DOHH2 (cell line): ENCODE measurements around the gene IP6K1.

Source experiments
- H3F3A ChIP-seq: fragments of 200-600 bp; sonication (generic), shearing (Covaris generic); 2 replicates; pipeline ENCODE4 v1.6.0; 2016; ENCODE audit warnings: antibody characterized with exemption, mild to moderate bottlenecking; ENCODE audit not compliant: control insufficient read depth, insufficient read depth
- H3K27ac ChIP-seq: fragments of 200-600 bp; sonication (generic); 2 replicates; pipeline ENCODE4 v1.5.1; 2014; ENCODE audit warnings: low read depth, mild to moderate bottlenecking, low read length, moderate library complexity
- H3K27me3 ChIP-seq: fragments of 200-600 bp; sonication (generic); 2 replicates; pipeline ENCODE4 v1.6.1; 2014; ENCODE audit warnings: mild to moderate bottlenecking, low read length, mixed read lengths; ENCODE audit not compliant: control insufficient read depth
- H3K36me3 ChIP-seq: fragments of 200-600 bp; sonication (generic); 2 replicates; pipeline ENCODE4 v1.6.1; 2014; ENCODE audit warnings: mild to moderate bottlenecking, low read length, moderate library complexity, mixed read lengths; ENCODE audit not compliant: control insufficient read depth
- H3K4me1 ChIP-seq: fragments of 200-600 bp; sonication (generic); 2 replicates; pipeline ENCODE4 v1.6.1; 2014; ENCODE audit warnings: mild to moderate bottlenecking, low read length, mixed read lengths; ENCODE audit not compliant: control insufficient read depth
- H3K4me2 ChIP-seq: fragments of 200-600 bp; sonication (generic); 2 replicates; pipeline ENCODE4 v1.6.0; 2014; ENCODE audit warnings: mild to moderate bottlenecking, low read length, moderate library complexity
- H3K4me3 ChIP-seq: fragments of 200-600 bp; sonication (generic); 2 replicates; pipeline ENCODE4 v1.5.1; 2014; ENCODE audit warnings: mild to moderate bottlenecking, low read length, mixed read lengths
- H3K79me2 ChIP-seq: fragments of 200-600 bp; sonication (generic); 2 replicates; pipeline ENCODE4 v1.6.1; 2014; ENCODE audit warnings: mild to moderate bottlenecking, low read length, mixed read lengths; ENCODE audit not compliant: control insufficient read depth
- H3K9me2 ChIP-seq: fragments of 200-600 bp; sonication (generic); replicated peaks from 2 replicates; pipeline ENCODE4 v1.6.1; 2014; ENCODE audit warnings: mild to moderate bottlenecking, low read length, mixed read lengths; ENCODE audit not compliant: control insufficient read depth
- H3K9me3 ChIP-seq: fragments of 200-600 bp; sonication (generic); 2 replicates; pipeline ENCODE4 v1.6.1; 2014; ENCODE audit warnings: antibody characterized with exemption, low read length, mixed read lengths; ENCODE audit not compliant: control insufficient read depth, insufficient read depth
- H4K20me1 ChIP-seq: fragments of 200-600 bp; sonication (generic); 2 replicates; pipeline ENCODE4 v1.6.0; 2014; ENCODE audit warnings: low read depth, mild to moderate bottlenecking, antibody characterized with exemption, low read length, moderate library complexity; ENCODE audit not compliant: control insufficient read depth, insufficient read depth
- EZH2phosphoT487 ChIP-seq: fragments of 200-600 bp; sonication (generic); IDR thresholded peaks from 2 replicates; pipeline ENCODE4 v1.6.1; 2017; ENCODE audit warnings: borderline replicate concordance, mild to moderate bottlenecking, antibody characterized with exemption, low read length, moderate library complexity, mixed read lengths
- TF ChIP-seq, protein P1 (sequence below): fragments of 200-600 bp; sonication (generic); IDR thresholded peaks from one replicate; pipeline ENCODE4 v1.5.1; 2014; ENCODE audit warnings: antibody characterized with exemption, mild to moderate bottlenecking, low read depth, low read length; ENCODE audit not compliant: poor library complexity, severe bottlenecking

IP6K1 gene

GRCh38 chr3:49738067-49738713 lies 48.2 kb downstream of the IP6K1 start:
- Histone ChIP-seq H3K4me2 (no peak overlapping the region), H3K36me3 (peaks cover 47% of the 10 kb centered on the region), H3F3A (no peaks in the 10 kb centered on the region), H3K4me1 (no peaks in the 10 kb centered on the region), H3K27me3 (no peaks in the 10 kb centered on the region), H4K20me1 (no peaks in the 10 kb centered on the region), H3K79me2 (peaks cover 2% of the 10 kb centered on the region; the same call in 1 of the 2 replicates), H3K9me2 (no peaks in the 10 kb centered on the region), H3K4me3 (no peak overlapping the region), H3K9me3 (no peaks in the 10 kb centered on the region), H3K27ac (no peak overlapping the region)
- TF ChIP-seq, protein P1, sequence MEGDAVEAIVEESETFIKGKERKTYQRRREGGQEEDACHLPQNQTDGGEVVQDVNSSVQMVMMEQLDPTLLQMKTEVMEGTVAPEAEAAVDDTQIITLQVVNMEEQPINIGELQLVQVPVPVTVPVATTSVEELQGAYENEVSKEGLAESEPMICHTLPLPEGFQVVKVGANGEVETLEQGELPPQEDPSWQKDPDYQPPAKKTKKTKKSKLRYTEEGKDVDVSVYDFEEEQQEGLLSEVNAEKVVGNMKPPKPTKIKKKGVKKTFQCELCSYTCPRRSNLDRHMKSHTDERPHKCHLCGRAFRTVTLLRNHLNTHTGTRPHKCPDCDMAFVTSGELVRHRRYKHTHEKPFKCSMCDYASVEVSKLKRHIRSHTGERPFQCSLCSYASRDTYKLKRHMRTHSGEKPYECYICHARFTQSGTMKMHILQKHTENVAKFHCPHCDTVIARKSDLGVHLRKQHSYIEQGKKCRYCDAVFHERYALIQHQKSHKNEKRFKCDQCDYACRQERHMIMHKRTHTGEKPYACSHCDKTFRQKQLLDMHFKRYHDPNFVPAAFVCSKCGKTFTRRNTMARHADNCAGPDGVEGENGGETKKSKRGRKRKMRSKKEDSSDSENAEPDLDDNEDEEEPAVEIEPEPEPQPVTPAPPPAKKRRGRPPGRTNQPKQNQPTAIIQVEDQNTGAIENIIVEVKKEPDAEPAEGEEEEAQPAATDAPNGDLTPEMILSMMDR, result no peak
- TF ChIP-seq EZH2phosphoT487, result no peak

DNA sequence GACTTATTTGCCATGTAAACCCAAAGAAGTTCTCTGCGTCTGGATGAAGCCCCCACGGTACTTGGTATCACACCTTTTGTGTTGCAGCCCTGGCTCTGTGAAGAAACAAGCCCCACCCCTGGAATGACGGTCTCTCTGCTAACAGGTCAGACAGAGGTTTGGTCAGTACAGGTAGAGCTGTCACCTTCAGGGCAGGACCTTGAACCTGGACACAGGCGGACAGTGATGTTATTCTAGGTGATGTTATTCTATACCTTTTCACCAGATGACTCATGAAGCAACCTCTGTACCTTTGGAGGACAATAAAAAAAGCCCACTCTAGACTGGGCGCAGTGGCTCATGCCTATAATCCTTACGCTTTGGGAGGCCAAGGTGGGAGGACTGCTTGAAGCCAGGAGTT lies 51.6 kb downstream of the IP6K1 start:
- Histone ChIP-seq H3K4me1 (no peaks in the 10 kb centered on the region), H3K27me3 (no peaks in the 10 kb centered on the region), H3K36me3 (peaks cover 64% of the 10 kb centered on the region), H4K20me1 (no peaks in the 10 kb centered on the region), H3K4me2 (no peak overlapping the region), H3F3A (no peaks in the 10 kb centered on the region), H3K4me3 (no peak overlapping the region), H3K9me2 (no peaks in the 10 kb centered on the region), H3K9me3 (no peaks in the 10 kb centered on the region), H3K79me2 (peaks cover 2% of the 10 kb centered on the region; the same call in 1 of the 2 replicates), H3K27ac (no peak overlapping the region)
- TF ChIP-seq EZH2phosphoT487, result no peak
- TF ChIP-seq, protein P1, result no peak

- Histone ChIP-seq H3K9me2 (no peaks in the 10 kb centered on the region), H3K27ac (no peak overlapping the region), H4K20me1 (no peaks in the 10 kb centered on the region), H3K9me3 (no peaks in the 10 kb centered on the region), H3K27me3 (no peaks in the 10 kb centered on the region), H3F3A (no peaks in the 10 kb centered on the region), H3K4me1 (no peaks in the 10 kb centered on the region), H3K4me3 (no peak overlapping the region), H3K36me3 (peaks cover 60% of the 10 kb centered on the region), H3K4me2 (no peak overlapping the region), H3K79me2 (0 out of 2 replicates have a peak, but pooled peaks cover 2% of the 10 kb centered on the region)
- TF ChIP-seq EZH2phosphoT487, result no peak
- TF ChIP-seq, protein P1, result no peak
Observed at GRCh38 chr3:49733551-49733950, 52.8 kb downstream of the IP6K1 start.
